ENCODE results near the gene PDZD2. TPM values are rescaled to one million over a fixed set of nuclear protein-coding genes. Genes with fewer than 3 reads are reported as not detected.

PDZD2 gene
- total RNA-seq, 2 experiments from 2014 or later: 1.3 to 1.8 TPM

DNA sequence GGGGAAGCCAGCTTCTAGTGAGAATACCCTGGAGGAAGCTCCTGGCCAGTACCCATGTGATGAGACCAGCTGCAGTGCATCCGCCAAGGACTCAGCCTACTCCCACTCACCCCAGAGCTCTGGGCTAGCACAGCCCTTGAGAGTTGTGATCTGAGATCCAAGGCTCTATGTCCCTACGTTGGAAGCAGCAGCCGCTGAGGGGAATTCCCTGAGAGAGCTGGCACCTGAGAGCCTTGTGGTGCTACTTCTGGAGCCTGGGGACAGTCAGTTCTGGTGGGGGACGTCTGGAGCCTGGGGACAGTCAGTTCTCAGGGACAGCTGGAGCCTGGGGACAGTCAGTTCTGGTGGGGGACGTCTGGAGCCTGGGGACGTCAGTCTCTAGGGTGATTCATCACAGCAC is 39.2 kb downstream of the PDZD2 start:
- TF ChIP-seq, protein P1, sequence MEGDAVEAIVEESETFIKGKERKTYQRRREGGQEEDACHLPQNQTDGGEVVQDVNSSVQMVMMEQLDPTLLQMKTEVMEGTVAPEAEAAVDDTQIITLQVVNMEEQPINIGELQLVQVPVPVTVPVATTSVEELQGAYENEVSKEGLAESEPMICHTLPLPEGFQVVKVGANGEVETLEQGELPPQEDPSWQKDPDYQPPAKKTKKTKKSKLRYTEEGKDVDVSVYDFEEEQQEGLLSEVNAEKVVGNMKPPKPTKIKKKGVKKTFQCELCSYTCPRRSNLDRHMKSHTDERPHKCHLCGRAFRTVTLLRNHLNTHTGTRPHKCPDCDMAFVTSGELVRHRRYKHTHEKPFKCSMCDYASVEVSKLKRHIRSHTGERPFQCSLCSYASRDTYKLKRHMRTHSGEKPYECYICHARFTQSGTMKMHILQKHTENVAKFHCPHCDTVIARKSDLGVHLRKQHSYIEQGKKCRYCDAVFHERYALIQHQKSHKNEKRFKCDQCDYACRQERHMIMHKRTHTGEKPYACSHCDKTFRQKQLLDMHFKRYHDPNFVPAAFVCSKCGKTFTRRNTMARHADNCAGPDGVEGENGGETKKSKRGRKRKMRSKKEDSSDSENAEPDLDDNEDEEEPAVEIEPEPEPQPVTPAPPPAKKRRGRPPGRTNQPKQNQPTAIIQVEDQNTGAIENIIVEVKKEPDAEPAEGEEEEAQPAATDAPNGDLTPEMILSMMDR (IDR thresholded peaks at IDR 0.05): no peak
- H3K9me3 ChIP-seq (ENCODE audit: control insufficient read depth in 1 of 2, insufficient read depth in 1 of 2, low read length in 2 of 2): peaks cover 0 to 8% of the 10 kb centered on the region in 2 experiments
- H3K36me3 ChIP-seq (ENCODE audit: insufficient read depth, low read length): no peaks in the 10 kb centered on the region
- Mint-ChIP-seq H3K36me3 (ENCODE audit: low read depth) (no peaks in the 10 kb centered on the region), H3K4me1 (ENCODE audit: low read depth) (no peaks in the 10 kb centered on the region), H3K4me3 (no peak overlapping the region), H3K9me3 (peaks cover 6% of the 10 kb centered on the region), H3K27me3 (no peaks in the 10 kb centered on the region), H3K27ac (no peak overlapping the region)
- no peak for ATAC-seq (ENCODE audit: poor library complexity)
- CTCF ChIA-PET: no interaction called here
- POLR2A ChIA-PET: no interaction called here
- no peaks in the 10 kb centered on the region for H3K27me3 ChIP-seq (ENCODE audit: control insufficient read depth in 1 of 2, insufficient read depth in 2 of 2, low read length in 2 of 2)
- H3K4me1 ChIP-seq (ENCODE audit: insufficient read depth, low read length): no peaks in the 10 kb centered on the region
- no peak overlapping the region for H3K27ac ChIP-seq (ENCODE audit: low read depth in 1 of 2, low read length in 2 of 2)
- intact Hi-C loops (cut with DNase I, micrococcal nuclease): no loop called here
- H3K4me3 ChIP-seq (ENCODE audit: low read length): no peak overlapping the region
- DNase-seq: no peak

DNA sequence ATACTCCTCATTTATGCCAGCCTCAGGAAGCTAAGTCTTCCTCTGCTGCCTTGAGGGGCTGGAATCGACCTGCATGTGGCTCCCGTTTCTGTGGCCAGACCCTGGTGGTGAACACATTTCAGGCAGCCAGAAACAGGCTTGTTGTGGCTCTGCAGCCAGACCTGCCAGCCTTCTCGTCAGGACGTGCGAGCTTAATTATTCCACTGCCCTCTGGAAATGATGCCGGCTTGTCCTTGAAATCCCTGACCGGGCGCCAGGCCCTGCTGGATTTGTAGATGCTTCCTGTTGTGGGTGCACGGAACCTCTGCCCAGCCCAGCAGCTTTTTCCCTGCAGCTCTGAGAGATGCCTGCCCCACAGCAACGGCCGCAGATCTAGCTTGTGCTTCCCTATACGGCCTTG is 41.6 kb downstream of the PDZD2 start:
- no peak overlapping the region for H3K27ac Mint-ChIP-seq
- Histone ChIP-seq H3K27ac (ENCODE audit: low read depth in 1 of 2, low read length in 2 of 2) (no peak overlapping the region), H3K27me3 (ENCODE audit: control insufficient read depth in 1 of 2, insufficient read depth in 2 of 2, low read length in 2 of 2) (peaks cover 0 to 2% of the 10 kb centered on the region in 2 experiments), H3K36me3 (ENCODE audit: insufficient read depth, low read length) (no peaks in the 10 kb centered on the region), H3K9me3 (ENCODE audit: control insufficient read depth in 1 of 2, insufficient read depth in 1 of 2, low read length in 2 of 2) (peaks cover 0 to 4% of the 10 kb centered on the region in 2 experiments), H3K4me1 (ENCODE audit: insufficient read depth, low read length) (no peaks in the 10 kb centered on the region), H3K4me3 (ENCODE audit: low read length) (no peak overlapping the region)
- TF ChIP-seq, protein P1 (IDR thresholded peaks at IDR 0.05): no peak
- intact Hi-C loops (cut with DNase I, micrococcal nuclease): no loop called here
- H3K4me1 Mint-ChIP-seq (ENCODE audit: low read depth): no peaks in the 10 kb centered on the region
- no peaks in the 10 kb centered on the region for H3K27me3 Mint-ChIP-seq
- POLR2A ChIA-PET: no interaction called here
- no peaks in the 10 kb centered on the region for H3K36me3 Mint-ChIP-seq (ENCODE audit: low read depth)
- CTCF ChIA-PET: no interaction called here
- no peaks in the 10 kb centered on the region for H3K9me3 Mint-ChIP-seq
- DNase-seq: no peak
- H3K4me3 Mint-ChIP-seq: no peak overlapping the region
- no peak for ATAC-seq (ENCODE audit: poor library complexity)

DNA sequence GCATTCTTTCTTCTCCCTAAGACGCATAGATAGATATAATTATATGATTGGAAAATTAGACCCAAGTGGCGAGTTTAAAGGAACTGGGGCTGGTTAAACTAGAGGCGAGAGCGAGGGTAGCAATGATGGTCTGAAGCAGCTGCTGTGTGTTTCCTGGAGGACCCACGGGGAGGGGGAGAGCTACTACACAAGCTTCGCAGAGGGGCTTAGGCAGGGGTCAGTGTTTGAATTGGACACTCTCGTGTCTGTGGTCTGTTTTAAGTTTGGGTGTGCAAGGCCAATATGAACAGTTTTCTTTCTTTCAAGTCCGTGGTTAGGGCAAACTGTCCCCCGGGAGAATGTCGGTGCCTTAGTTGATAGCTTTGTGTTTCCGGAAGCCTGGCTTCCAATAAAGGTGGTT is 43.1 kb downstream of the PDZD2 start:
- Mint-ChIP-seq H3K9me3 (no peaks in the 10 kb centered on the region), H3K27me3 (no peaks in the 10 kb centered on the region), H3K4me1 (ENCODE audit: low read depth) (no peaks in the 10 kb centered on the region), H3K4me3 (no peak overlapping the region), H3K27ac (no peak overlapping the region), H3K36me3 (ENCODE audit: low read depth) (no peaks in the 10 kb centered on the region)
- Histone ChIP-seq H3K9me3 (ENCODE audit: control insufficient read depth in 1 of 2, insufficient read depth in 1 of 2, low read length in 2 of 2) (peaks cover 0 to 4% of the 10 kb centered on the region in 2 experiments), H3K4me3 (ENCODE audit: low read length) (no peak overlapping the region), H3K4me1 (ENCODE audit: insufficient read depth, low read length) (no peaks in the 10 kb centered on the region), H3K36me3 (ENCODE audit: insufficient read depth, low read length) (no peaks in the 10 kb centered on the region), H3K27me3 (ENCODE audit: control insufficient read depth in 1 of 2, insufficient read depth in 2 of 2, low read length in 2 of 2) (peaks cover 0 to 2% of the 10 kb centered on the region in 2 experiments), H3K27ac (ENCODE audit: low read depth in 1 of 2, low read length in 2 of 2) (no peak overlapping the region)
- ATAC-seq (ENCODE audit: poor library complexity) (no peak), DNase-seq (no peak)
- intact Hi-C loops (cut with DNase I, micrococcal nuclease): no loop called here
- TF ChIP-seq, protein P1 (IDR thresholded peaks at IDR 0.05): no peak
- POLR2A ChIA-PET: no interaction called here
- CTCF ChIA-PET: no interaction called here
